HG02798 (cell line): Measurements from ENCODE around the gene CDK11A.
A peak's percentile ranks its signal among the peaks of the same experiment; 100 is the strongest.
"Not testable (repeated sequence)": the region's sequence is repeated elsewhere in the genome, so short reads cannot be mapped to it uniquely, and the experiment has no call there.

ENCODE experiments used
- ATAC-seq: cut with Tn5 transposase; IDR thresholded peaks from one replicate; pipeline ENCODE4 v1.9.1; 2021; ENCODE audit warnings: mild to moderate bottlenecking; ENCODE audit not compliant: unreplicated experiment, poor library complexity

Gene CDK11A

GRCh38 chr1:1728308-1729005 lies 4.3 kb upstream of the CDK11A start:
- not testable (repeated sequence) for ATAC-seq

DNA sequence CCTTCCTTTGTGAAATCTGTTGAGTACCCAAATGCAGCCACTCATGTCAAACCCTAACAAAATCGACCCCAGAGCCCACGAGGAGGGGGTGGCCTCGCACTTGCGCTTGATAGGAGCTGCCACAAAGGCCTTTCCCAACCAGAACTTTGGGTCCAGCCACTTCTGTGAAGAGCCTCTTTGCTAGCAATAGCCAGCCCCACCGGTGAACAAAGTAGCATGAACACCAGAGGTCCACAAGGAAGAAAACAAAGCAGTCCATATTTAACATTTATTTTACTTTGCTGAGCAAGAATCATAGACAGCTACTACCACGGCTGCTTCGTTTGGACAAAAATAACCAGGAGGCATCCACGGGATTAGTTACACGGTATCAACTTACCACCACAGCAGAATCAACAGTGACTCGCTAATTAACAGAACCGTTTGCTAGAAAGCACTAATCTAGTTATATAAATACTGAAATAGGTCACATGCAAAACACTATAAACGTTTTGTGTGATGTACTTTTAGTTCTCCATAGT lies 3.0 kb upstream of the CDK11A start:
- not testable (repeated sequence) for ATAC-seq

DNA sequence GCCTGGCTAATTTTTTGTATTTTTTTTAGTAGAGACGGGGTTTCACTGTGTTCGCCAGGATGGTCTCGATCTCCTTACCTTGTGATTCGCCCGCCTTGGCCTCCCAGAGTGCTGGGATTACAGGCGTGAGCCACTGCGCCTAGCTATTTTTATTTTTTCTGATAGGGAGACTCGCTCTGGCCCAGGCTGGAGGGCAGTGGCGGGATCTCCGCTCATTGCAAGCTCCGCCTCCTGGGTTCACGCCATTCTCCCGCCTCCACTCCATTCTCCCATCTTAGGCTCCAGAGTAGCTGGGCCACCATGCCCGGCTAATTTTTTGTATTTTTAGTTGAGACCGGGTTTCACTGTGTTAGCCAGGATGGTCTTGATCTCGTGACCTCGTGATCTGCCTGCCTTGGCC lies 1.9 kb upstream of the CDK11A start:
- ATAC-seq, result not testable (repeated sequence)

GRCh38 chr1:1721201-1721600 lies 3.0 kb downstream of the CDK11A start:
- ATAC-seq, result no peak

DNA sequence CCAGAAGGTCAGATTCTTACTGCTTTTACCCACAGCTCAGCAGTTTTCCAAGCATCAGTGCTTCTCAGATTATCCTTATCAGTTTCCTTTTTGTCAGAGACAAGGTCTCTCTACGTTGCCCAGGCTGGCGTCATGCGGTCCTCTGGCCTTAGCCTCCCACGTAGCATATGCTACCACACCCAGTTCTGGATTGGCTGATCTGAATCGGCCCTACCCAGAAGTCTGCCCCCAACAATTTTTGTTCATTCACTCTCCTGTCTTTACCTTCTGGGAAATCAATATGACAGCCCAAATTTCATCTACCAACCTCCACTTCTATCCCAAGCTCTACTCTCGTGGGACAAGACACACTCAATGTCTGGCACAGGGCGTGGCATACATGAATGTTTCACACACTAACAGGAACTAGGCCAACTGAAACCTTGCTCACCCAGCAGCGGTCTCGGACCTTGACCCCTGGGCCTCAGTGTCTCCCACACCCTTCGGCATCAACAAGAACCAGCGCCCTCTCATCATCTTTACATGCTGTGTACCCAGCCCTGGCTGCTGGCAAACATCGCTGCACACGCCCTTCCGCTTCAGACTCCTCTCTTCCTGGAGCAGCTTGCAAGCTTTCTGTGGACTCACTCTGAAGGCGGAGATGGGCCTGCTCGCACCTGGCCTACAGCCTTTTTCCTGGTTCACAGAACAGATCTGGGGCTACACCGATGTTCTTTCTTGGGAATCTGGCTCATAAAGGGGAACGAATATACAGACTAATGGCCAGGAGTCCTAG lies 8.9 kb downstream of the CDK11A start:
- ATAC-seq, result not testable (repeated sequence)

- ATAC-seq, result not testable (repeated sequence)
Measured at GRCh38 chr1:1707897-1708296, 16.3 kb downstream of the CDK11A start.

GRCh38 chr1:1707241-1707640 lies 16.9 kb downstream of the CDK11A start:
- ATAC-seq, result not testable (repeated sequence)

DNA sequence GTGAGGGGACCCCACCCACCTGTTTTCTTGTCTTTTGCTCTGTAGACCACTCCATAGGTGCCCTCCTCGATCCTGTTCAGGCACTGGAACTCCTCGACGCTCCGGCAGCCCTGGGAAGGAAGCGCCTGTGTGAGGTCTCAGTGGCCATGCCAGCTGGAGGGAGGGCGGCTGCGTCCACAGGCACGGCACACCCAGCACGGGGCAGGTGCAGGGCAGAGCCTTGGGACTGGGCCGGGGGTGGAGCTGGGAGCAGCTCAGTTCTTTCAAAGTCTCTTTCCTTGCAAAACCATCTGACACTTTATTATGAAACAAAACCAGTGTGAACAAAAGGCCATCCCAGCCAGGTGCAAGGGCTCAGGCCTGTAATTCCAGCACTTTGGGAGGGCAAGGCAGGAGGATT lies 18.5 kb downstream of the CDK11A start:
- not testable (repeated sequence) for ATAC-seq

DNA sequence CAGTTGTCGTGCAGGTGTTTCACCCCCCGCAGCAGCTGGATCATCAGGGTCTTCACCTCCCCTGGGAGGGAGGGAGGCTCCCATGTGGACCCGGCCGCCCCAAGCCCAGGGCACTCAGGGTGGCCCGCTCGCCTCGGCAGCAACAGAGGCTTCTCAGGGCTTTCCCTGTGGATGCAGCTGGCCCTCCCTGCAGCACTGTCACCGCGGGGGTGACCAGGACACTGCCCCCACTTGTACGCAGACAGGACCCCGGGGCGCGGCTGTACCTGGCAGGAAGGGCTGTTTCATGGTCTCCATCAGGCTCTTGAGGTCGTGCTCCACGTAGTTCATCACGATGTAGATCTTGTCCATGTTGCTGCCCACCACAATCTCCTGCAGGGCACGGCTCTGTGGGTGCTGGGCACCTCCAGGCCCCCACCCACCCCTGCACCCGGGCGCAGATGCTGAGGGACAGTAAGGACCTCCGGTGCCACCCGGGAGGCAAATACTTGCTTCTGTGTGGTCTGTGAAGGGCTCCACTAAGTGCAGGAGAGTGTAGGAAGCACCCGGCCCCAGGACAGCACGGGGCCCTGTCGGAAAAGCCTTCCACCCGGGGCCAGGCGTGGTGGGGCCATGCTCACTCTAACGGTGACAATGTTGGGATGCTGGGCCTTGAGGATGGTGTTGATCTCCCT lies 19.7 kb downstream of the CDK11A start:
- ATAC-seq, result not testable (repeated sequence)

DNA sequence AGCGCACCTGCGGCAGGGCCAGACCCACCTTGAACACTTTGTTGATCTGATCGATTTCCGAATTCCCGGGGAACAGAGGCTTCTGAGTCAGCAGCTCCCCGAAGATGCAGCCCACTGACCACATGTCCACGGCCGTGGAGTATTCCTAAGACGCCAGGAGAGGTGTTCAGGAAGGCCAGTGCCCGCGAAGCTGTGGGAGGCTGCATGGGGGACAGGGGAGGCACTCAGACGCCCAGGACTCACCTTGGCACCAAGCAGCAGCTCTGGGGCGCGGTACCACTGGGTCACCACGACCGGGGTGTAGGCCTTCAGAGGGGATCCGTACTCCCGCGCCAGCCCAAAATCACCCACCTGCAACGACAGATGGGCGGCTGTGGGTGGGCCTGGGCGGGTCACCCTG lies 20.4 kb downstream of the CDK11A start:
- ATAC-seq, result no peak

DNA sequence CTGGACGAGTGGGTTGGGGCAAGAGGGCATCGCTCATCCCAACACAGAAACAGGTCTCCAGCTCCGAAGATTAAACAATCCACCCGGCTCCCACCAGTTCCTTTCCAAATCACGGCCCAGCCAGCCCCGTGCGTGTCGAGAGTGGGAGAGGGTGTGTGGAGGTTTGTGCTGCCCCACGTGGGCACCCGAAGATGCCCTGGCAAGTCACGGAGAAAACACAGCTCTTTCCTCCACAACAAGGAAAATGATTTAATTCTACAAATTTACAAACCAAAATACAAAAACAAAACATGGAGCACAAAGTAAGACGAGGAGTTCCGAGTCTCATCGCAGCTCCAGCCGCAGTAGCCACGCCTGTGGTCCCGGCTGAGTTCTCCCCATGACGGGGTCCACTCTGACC lies 21.7 kb downstream of the CDK11A start:
- not testable (repeated sequence) for ATAC-seq

DNA sequence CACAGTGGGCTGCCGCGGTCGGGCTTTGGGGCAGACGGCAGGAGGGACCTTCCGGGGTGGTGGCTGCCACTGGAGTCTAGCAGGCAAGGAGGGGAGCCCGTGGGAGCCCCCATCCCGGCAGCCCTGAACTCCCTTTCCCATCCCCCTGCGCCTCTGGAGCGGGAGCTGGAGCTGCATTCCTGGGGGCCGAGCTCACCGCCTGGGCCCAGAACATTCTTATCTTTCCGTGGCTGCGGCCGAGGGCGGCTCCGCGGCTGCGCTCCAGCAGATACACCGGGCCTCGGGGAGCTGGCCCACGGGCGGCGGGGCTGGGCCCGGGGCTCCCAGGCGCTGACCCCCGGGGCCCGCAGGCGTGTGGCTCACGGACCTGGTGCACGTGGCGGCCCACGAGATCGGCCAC lies 23.6 kb downstream of the CDK11A start:
- ATAC-seq, result not testable (repeated sequence)

DNA sequence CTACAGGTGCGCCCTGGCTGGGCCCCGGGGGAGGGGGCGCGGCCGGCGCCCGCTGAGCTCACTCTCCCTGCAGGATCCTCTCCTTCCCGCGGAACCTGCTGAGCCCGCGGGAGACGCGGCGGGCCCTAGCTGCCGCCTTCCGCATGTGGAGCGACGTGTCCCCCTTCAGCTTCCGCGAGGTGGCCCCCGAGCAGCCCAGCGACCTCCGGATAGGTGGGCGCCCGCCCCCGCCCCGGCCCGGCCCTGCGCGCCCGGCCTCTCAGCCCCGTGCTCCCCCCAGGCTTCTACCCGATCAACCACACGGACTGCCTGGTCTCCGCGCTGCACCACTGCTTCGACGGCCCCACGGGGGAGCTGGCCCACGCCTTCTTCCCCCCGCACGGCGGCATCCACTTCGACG lies 24.1 kb downstream of the CDK11A start:
- ATAC-seq, result not testable (repeated sequence)

GRCh38 chr1:1699061-1699460 lies 25.1 kb downstream of the CDK11A start:
- not testable (repeated sequence) for ATAC-seq

GRCh38 chr1:1697358-1698183 lies 26.6 kb downstream of the CDK11A start:
- ATAC-seq, result not testable (repeated sequence)

GRCh38 chr1:1696431-1697357 lies 27.5 kb downstream of the CDK11A start:
- not testable (repeated sequence) for ATAC-seq

- ATAC-seq, result peak; percentile 78
Measured at GRCh38 chr1:1692714-1693647, 31.2 kb downstream of the CDK11A start, which contains the start of gene SLC35E2B. SLC35E2B (minus strand) TSS chr1:1692795; CDS start chr1:1676699, 16,096 bp downstream.

DNA sequence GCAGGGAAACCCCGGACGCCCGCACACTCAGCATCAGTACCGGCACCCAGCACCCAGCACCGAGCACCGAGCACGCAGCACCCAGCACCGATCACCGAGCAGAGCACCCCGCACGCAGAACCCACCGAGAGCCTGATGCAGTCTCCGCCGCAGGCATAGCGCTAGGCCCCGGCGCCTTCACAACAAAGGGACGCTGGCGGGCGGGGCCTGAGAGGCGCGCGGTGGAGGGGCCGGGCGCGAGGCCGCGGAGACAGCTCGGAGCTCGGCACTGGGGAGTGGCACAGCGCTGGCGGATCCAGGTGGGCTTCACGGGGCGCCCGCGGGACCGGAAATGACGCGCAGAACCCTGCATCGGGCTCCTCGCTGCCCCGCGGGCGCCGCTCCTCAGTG lies 31.8 kb downstream of the CDK11A start:
- peak; percentile 42 for ATAC-seq
